Lower lobe of right lung (tissue), 2 donors: ENCODE results near the gene KLF17. TPM values are rescaled to one million over a fixed set of nuclear protein-coding genes. Genes with fewer than 3 reads are reported as not detected.

Experiments
- ATAC-seq, 2 donors: fragments of 200-7000 bp; cut with Tn5 transposase; one replicate each; pipeline ENCODE4 v1.9.1; 2020 to 2022; ENCODE audit warnings: mild to moderate bottlenecking in 2 of 2, moderate library complexity in 2 of 2
- DNase-seq: peaks from one replicate; pipeline ENCODE4 v3.0.0-alpha.2; 2020
- H3K27ac ChIP-seq: fragments of 200-600 bp; one replicate; pipeline ENCODE4 v1.8.0; 2022
- H3K27me3 ChIP-seq: fragments of 200-600 bp; one replicate; pipeline ENCODE4 v1.8.0; 2022; ENCODE audit warnings: low read depth
- H3K36me3 ChIP-seq: fragments of 200-600 bp; one replicate; pipeline ENCODE4 v1.8.0; 2022; ENCODE audit warnings: mild to moderate bottlenecking
- H3K4me1 ChIP-seq: fragments of 200-600 bp; one replicate; pipeline ENCODE4 v1.8.0; 2022
- H3K4me3 ChIP-seq: fragments of 200-600 bp; one replicate; pipeline ENCODE4 v1.8.0; 2022; ENCODE audit warnings: mild to moderate bottlenecking
- H3K9me3 ChIP-seq: fragments of 200-600 bp; one replicate; pipeline ENCODE4 v1.8.0; 2022
- CTCF ChIP-seq: fragments of 200-600 bp; IDR thresholded peaks from one replicate; pipeline ENCODE4 v1.8.0; 2022; ENCODE audit warnings: antibody characterized with exemption, mild to moderate bottlenecking
- intact Hi-C: fragments of 100-400 bp; cut with DNase I; formaldehyde crosslinking; loops from one replicate; pipeline ENCODE4 v1.11.0; 2022
- total RNA-seq: library from RNA; stranded (reverse); fragmentation: NEBNext Ultra II Directional; extraction: Animal tissue kit (Norgen Biotek cat#: 25700); gene quantifications from one replicate; pipeline ENCODE4 v1.2.1, GENCODE V29; 2021
- donor health status: DM: no; HTN: yes; CAD: no; lungs with severe emphysema.

KLF17 gene
- total RNA-seq, 1 donor from 2014 or later: 0.47 TPM

DNA sequence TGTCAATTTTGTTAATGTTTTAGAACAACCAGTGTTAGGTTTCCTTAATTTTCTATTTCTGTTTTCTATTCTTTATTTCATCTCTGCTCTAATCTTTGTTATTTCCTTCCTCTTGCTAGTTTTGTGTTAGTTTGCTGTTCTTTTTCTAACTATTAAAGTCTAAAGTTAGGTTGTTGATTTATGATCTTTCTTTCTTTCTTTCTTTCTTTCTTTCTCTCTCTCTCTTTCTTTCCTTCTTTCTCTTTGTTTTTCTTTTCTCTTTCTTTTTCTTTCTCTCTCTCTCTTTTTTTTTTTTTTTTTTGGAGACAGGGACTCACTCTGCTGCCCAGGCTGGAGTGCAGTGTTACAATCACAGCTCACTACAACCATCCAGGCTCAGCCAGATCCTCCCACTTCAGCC is 40.2 kb downstream of the KLF17 start:
- Histone ChIP-seq H3K4me1 (no peaks in the 10 kb centered on the region), H3K36me3 (no peaks in the 10 kb centered on the region), H3K27ac (no peak overlapping the region), H3K4me3 (no peak overlapping the region), H3K9me3 (no peaks in the 10 kb centered on the region), H3K27me3 (no peaks in the 10 kb centered on the region)
- no peak for TF ChIP-seq CTCF
- DNase-seq: no peak
- intact Hi-C loops: no loop called here
- ATAC-seq: no peak

DNA sequence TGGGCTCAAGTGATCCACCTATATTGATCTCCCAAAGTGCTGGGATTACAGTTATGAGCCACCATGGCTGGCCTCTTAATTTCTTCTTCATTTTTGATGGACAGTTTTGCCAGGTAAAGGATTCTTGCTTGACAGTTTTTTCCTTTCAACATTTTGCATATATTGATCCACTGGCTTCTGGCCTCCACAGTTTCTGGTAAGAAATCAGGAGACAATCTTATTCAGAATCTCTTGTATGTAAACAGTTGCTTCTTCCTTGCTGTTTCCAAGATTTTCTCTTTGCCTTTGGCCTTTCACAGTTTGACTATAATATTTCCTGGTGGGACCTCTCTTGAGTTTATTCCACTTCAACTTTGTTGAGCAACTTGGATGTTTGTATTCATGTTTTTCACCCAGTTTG is 42.9 kb downstream of the KLF17 start:
- Histone ChIP-seq H3K4me3 (no peak overlapping the region), H3K4me1 (no peaks in the 10 kb centered on the region), H3K27ac (no peak overlapping the region), H3K36me3 (no peaks in the 10 kb centered on the region), H3K27me3 (no peaks in the 10 kb centered on the region), H3K9me3 (no peaks in the 10 kb centered on the region)
- DNase-seq (no peak), ATAC-seq (no peak)
- no peak for TF ChIP-seq CTCF
- intact Hi-C loops: no loop called here

DNA sequence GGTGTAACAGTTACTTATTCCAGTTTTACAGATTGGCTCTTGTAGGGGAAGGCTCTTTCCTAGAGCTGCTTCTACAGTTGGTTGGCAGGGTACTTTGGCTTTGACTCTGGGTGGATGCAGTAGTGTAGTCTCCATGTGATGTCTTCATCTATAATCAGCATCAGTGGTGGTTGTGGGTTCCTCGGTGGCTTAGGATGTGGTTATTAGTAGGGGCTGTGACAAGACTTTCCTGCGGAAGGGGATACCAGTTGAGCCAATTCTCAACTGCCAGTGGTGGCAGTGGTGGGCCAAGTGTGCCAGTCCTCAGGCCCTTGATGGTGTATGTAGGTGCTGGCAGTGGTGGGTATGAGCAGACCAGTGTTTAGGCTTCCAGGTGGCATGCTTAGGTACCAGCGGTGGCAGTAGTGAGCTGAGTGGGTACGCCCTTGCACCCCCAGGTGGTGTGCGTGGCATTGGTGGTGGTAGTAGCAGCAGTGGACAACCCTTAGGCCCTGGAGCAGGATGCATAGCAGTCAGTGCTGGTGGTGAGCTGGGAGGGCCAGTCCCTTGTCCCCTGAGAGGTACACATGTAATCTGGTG is 50.0 kb downstream of the KLF17 start:
- ATAC-seq (no peak), DNase-seq (no peak)
- Histone ChIP-seq H3K4me3 (no peak overlapping the region), H3K27me3 (no peaks in the 10 kb centered on the region), H3K27ac (no peak overlapping the region), H3K36me3 (no peaks in the 10 kb centered on the region), H3K4me1 (no peaks in the 10 kb centered on the region), H3K9me3 (peaks cover 4% of the 10 kb centered on the region)
- no peak for TF ChIP-seq CTCF
- intact Hi-C loops: no loop called here

DNA sequence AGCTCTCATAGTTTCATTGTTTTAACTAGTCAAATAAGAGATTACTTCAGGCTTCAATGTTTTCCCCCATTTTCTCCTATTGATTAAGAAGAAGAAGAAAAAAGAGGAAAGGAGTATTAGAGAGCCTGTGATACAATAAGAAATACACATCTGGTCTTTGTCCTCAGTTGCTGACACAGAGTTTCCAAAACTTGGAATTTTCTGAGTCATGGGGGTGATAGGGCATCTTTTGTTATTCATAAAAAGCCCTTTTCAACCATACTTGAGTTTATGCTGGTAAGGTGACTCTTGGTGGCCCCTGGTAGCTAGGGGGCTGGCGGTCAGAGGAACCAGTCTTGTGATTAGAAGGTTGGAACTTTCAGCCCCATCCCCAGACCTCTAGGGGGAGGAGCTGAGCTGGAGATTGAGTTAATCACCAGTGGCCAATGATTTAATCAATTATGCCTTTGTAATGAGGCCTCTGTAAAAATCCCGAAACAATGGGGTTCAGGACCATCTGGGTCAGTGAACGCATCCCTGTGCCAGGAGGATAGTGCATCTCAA is 51.7 kb downstream of the KLF17 start:
- Histone ChIP-seq H3K27ac (no peak overlapping the region), H3K4me1 (no peaks in the 10 kb centered on the region), H3K27me3 (no peaks in the 10 kb centered on the region), H3K36me3 (no peaks in the 10 kb centered on the region), H3K4me3 (no peak overlapping the region), H3K9me3 (peaks cover 4% of the 10 kb centered on the region)
- no peak for TF ChIP-seq CTCF
- no peak for DNase-seq
- intact Hi-C loops: no loop called here
- ATAC-seq: no peak

GRCh38 chr1:44174630-44175029 is 56.0 kb downstream of the KLF17 start:
- no peak overlapping the region for H3K4me3 ChIP-seq
- no peaks in the 10 kb centered on the region for H3K4me1 ChIP-seq
- no peak for ATAC-seq
- H3K27ac ChIP-seq: no peak overlapping the region
- no peak for DNase-seq
- intact Hi-C loops: no loop called here
- no peaks in the 10 kb centered on the region for H3K27me3 ChIP-seq
- TF ChIP-seq CTCF: no peak
- no peaks in the 10 kb centered on the region for H3K9me3 ChIP-seq
- H3K36me3 ChIP-seq: no peaks in the 10 kb centered on the region

Other genes starting within 250 kb of the KLF17 start
- 0.27 TPM for gene ARTN, start 185.0 kb upstream of the KLF17 start, total RNA-seq
- 28.2 TPM for gene IPO13, start 171.9 kb upstream of the KLF17 start, total RNA-seq
- 15.0 TPM for gene DPH2, start 148.8 kb upstream of the KLF17 start, total RNA-seq
- gene ATP6V0B, start 143.9 kb upstream of the KLF17 start, total RNA-seq: 205 TPM
- 17.3 TPM for gene B4GALT2, start 139.6 kb upstream of the KLF17 start, total RNA-seq
- gene CCDC24, start 127.2 kb upstream of the KLF17 start, total RNA-seq: 10.7 TPM
- 24.2 TPM for gene SLC6A9, start 87.4 kb upstream of the KLF17 start, total RNA-seq
- not detected for gene KLF18, start 22.8 kb downstream of the KLF17 start, total RNA-seq
- gene DMAP1, start 94.7 kb downstream of the KLF17 start, total RNA-seq: 32.2 TPM
- 36.3 TPM for gene ERI3, start 236.4 kb downstream of the KLF17 start, total RNA-seq